ENCODE measurements around the gene SPINT1. TPM values are rescaled to one million over a fixed set of nuclear protein-coding genes. Genes with fewer than 3 reads are reported as not detected.

SPINT1 gene
- total RNA-seq, 2 experiments from 2014 or later: 8.5 to 8.9 TPM

DNA sequence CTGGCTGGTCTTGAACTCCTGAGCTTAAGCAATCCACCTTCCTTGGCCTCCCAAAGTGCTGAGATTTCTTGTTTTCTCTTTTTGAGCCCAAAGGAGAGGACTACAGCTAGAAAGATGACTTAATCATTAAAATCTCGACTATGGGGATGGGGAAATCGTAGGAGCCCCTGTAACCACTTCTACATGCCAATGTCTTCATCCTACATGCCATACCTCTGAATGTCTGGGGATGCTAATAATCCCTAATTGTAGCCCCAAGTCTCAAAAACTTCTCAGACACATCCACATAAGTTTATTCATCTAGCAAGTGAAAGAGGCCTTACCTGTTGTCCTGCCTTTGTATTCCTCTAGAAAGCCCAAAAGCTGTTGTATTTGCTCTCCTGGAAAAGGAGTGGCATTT is 33.8 kb downstream of the SPINT1 start:
- ATAC-seq (no peak), DNase-seq (no peak)
- H3K27ac Mint-ChIP-seq: no peak overlapping the region
- H3K36me3 Mint-ChIP-seq (ENCODE audit: low read depth): no peaks in the 10 kb centered on the region
- peaks cover 18% of the 10 kb centered on the region for H3K4me1 Mint-ChIP-seq
- intact Hi-C loops (cut with DNase I, micrococcal nuclease): no loop called here
- ChIA-PET CTCF (interaction anchor here (0.9 to 2.1 kb wide), 4 partner anchors 8 to 63 kb away, joined by 3 to 10 read pairs (median 3); partner anchors contain the start of gene VPS18), POLR2A (interaction anchor here (0.8 kb wide), 1 partner anchor 20 kb away, joined by 4 read pairs; no protein-coding TSS in a partner anchor)
- no peak overlapping the region for H3K4me3 Mint-ChIP-seq
- H3K9me3 Mint-ChIP-seq (ENCODE audit: low read depth): no peaks in the 10 kb centered on the region
- H3K27me3 Mint-ChIP-seq: peaks cover 3% of the 10 kb centered on the region

DNA sequence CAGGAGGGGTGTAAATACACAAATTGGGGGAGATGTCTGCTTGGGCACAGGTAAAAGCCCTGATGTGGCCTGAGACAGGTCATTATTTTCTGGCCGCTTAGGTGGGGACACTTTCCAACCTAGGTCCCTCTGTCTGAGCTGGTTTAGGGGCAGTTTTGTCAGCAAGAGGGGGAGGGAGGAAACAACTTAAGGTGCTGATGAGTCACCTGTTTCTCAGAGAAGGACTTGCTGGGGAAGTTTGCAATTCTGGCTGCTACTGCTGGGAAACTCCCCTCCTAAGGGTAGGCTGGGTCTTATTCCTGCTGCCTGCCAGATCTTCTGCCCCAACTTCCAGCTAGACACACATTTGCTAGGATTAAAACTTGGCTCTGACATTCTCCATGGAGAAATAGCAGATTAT is 34.9 kb downstream of the SPINT1 start:
- intact Hi-C loops (cut with DNase I, micrococcal nuclease): loop anchor here in 1 of 2 experiments (1.0 kb wide), 1 partner anchor 16 kb away; the partner anchor contains the start of gene VPS18
- CTCF ChIA-PET: interaction anchor here (0.5 to 1.5 kb wide), 10 partner anchors 9 to 795 kb away, joined by 3 to 10 read pairs (median 4); partner anchors contain the start of gene VPS18
- H3K4me3 Mint-ChIP-seq: no peak overlapping the region
- no peak overlapping the region for H3K27ac Mint-ChIP-seq
- DNase-seq: peak; percentile 63
- peaks cover 3% of the 10 kb centered on the region for H3K27me3 Mint-ChIP-seq
- ATAC-seq: peak; percentile 98
- POLR2A ChIA-PET: no interaction called here
- H3K4me1 Mint-ChIP-seq: peaks cover 15% of the 10 kb centered on the region
- no peaks in the 10 kb centered on the region for H3K36me3 Mint-ChIP-seq (ENCODE audit: low read depth)
- H3K9me3 Mint-ChIP-seq (ENCODE audit: low read depth): no peaks in the 10 kb centered on the region

DNA sequence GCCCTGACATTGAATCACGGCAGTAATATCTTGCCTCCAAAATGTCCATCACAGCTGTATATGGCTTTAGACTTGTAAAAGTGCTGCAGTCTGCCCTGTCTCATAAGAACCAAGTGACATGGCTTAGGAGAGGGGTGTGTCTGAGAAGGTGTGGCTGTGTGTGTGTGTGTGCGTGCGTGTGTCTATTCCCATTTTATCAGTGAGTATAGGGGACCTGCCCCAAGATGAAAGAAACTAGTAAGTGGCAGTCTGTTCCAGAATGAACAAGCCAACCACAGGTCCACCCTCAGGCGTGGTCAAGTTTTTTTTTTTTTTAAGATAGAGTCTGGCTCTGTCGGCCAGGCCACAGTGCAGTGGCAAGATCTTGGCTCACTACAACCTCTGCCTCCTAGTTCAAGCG is 35.8 kb downstream of the SPINT1 start:
- Mint-ChIP-seq H3K36me3 (ENCODE audit: low read depth) (no peaks in the 10 kb centered on the region), H3K27ac (no peak overlapping the region), H3K4me3 (no peak overlapping the region), H3K4me1 (peaks cover 14% of the 10 kb centered on the region), H3K9me3 (ENCODE audit: low read depth) (no peaks in the 10 kb centered on the region), H3K27me3 (peaks cover under 1% of the 10 kb centered on the region)
- intact Hi-C loops (cut with DNase I, micrococcal nuclease): loop anchor here in 1 of 2 experiments (1.0 kb wide), 1 partner anchor 15 kb away; the partner anchor contains the start of gene VPS18
- ATAC-seq: no peak
- DNase-seq: no peak
- ChIA-PET POLR2A (no interaction called here), CTCF (interaction anchor here (1.4 to 1.5 kb wide), 3 partner anchors 11 to 15 kb away, joined by 4 to 10 read pairs (median 6); partner anchors contain the start of gene VPS18)

DNA sequence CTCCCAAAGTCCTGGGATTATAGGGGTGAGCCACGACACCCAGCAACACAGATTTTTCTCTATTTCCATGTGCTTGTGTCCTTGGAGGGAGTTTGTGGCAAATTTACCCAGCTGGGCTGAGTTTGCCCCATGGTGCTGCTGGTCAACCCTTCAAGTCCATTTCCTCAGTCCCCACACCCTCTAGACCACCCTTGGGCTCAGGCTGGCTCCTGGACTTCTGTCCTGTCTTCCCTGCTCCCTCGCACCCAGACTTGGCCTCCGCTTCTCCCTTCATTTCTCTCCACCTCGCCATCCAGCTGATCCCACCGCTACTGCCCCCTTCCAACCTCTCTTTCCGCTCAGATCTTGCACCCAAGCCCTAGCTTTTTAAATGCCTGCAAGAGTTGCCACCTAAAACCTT is 37.5 kb downstream of the SPINT1 start:
- ChIA-PET CTCF (interaction anchor here (0.7 to 2.5 kb wide), 6 partner anchors 11 to 301 kb away, joined by 3 to 11 read pairs (median 4); partner anchors contain the start of gene VPS18), POLR2A (no interaction called here)
- DNase-seq: no peak
- no peaks in the 10 kb centered on the region for H3K27me3 Mint-ChIP-seq
- ATAC-seq: no peak
- no peak overlapping the region for H3K27ac Mint-ChIP-seq
- no peak overlapping the region for H3K4me3 Mint-ChIP-seq
- intact Hi-C loops (cut with DNase I, micrococcal nuclease): no loop called here
- H3K36me3 Mint-ChIP-seq (ENCODE audit: low read depth): no peaks in the 10 kb centered on the region
- H3K9me3 Mint-ChIP-seq (ENCODE audit: low read depth): no peaks in the 10 kb centered on the region
- H3K4me1 Mint-ChIP-seq: peaks cover 18% of the 10 kb centered on the region

DNA sequence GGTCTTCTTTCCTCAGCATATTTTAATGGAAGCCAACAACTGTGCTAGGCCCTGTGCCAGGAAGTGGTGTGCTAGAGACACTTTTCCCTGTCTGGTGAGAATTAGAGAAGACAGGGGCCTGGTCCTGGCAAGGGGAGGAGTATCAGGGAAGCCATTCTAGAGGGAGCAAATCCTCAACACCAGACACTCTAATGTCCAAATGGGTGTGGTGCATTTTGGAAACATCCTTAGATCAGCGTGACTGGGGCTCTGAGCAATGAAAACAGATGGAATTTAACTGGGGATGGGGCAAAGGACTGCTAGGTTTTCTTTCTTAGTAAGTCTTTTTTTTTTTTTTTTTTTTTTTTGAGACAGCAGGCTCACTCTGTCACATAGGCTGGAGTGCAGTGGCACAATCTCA is 42.7 kb downstream of the SPINT1 start:
- CTCF ChIA-PET: interaction anchor here (0.7 to 1.0 kb wide), 2 partner anchors 29 to 537 kb away, joined by 3 to 4 read pairs; no protein-coding TSS in a partner anchor
- no peak for DNase-seq
- POLR2A ChIA-PET: no interaction called here

DNA sequence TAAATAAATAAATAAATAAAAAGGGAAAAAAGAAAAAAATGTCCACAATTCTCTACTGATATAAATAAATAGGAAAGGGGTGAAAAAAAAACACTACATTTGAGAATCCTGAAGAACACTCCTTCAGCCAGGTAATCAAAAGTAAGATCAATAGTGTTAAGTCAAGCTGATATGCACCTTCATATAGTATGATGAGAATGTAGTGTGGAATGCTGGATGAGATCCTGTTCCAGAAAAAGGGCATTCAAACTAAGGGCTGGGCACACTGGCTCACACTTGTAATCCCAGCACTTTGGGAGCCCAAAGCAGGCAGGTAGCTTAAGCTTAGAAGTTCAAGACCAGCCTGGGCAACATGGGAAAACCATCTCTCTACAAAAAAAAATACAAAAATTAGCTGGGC is 45.3 kb downstream of the SPINT1 start:
- intact Hi-C loops (cut with DNase I, micrococcal nuclease): no loop called here
- H3K9me3 Mint-ChIP-seq (ENCODE audit: low read depth): no peaks in the 10 kb centered on the region
- H3K4me1 Mint-ChIP-seq: peaks cover 22% of the 10 kb centered on the region
- no peak overlapping the region for H3K4me3 Mint-ChIP-seq
- ChIA-PET POLR2A (no interaction called here), CTCF (interaction anchor here (0.8 to 5.8 kb wide), 3 partner anchors 32 to 261 kb away, joined by 3 to 150 read pairs (median 6); no protein-coding TSS in a partner anchor)
- no peak for ATAC-seq
- H3K27ac Mint-ChIP-seq: no peak overlapping the region
- no peak for DNase-seq
- no peaks in the 10 kb centered on the region for H3K27me3 Mint-ChIP-seq
- H3K36me3 Mint-ChIP-seq (ENCODE audit: low read depth): no peaks in the 10 kb centered on the region

More for the DNA sequence above, 42.7 kb downstream of the SPINT1 start:
- Mint-ChIP-seq H3K4me3 (no peak overlapping the region), H3K9me3 (ENCODE audit: low read depth) (no peaks in the 10 kb centered on the region), H3K36me3 (ENCODE audit: low read depth) (no peaks in the 10 kb centered on the region), H3K27me3 (no peaks in the 10 kb centered on the region), H3K27ac (no peak overlapping the region), H3K4me1 (peaks cover 12% of the 10 kb centered on the region)
- no peak for ATAC-seq
- intact Hi-C loops (cut with DNase I, micrococcal nuclease): no loop called here

DNA sequence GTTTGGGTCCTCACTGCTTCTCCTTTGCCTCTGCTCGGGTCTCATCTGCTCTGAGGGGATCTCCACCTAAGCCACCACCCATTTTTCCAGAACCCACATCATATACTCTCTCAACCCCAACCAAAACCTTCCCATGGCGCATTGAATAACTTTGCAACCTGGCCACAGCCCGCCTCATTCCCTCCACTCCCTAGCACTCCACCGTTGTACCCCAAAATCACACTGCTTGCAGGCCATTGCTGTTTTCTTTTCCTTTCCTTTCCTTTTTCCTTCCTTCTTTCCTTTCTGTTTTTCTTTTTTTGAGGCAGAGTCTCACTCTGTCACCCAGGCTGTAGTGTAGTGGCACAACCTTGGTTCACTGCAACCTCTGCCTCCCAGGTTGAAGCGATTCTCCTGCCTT is 47.3 kb downstream of the SPINT1 start:
- CTCF ChIA-PET: interaction anchor here (0.8 to 5.8 kb wide), 9 partner anchors 10 to 131 kb away, joined by 3 to 150 read pairs (median 9); partner anchors contain the start of gene RHOV
- intact Hi-C loops (cut with DNase I, micrococcal nuclease): loop anchor here in 1 of 2 experiments (10.0 kb wide), 1 partner anchor 146 kb away; no protein-coding TSS in a partner anchor
- ATAC-seq (no peak), DNase-seq (no peak)
- no peak overlapping the region for H3K27ac Mint-ChIP-seq
- H3K4me3 Mint-ChIP-seq: no peak overlapping the region
- peaks cover 28% of the 10 kb centered on the region for H3K4me1 Mint-ChIP-seq
- no peaks in the 10 kb centered on the region for H3K27me3 Mint-ChIP-seq
- no peaks in the 10 kb centered on the region for H3K9me3 Mint-ChIP-seq (ENCODE audit: low read depth)
- POLR2A ChIA-PET: no interaction called here
- H3K36me3 Mint-ChIP-seq (ENCODE audit: low read depth): no peaks in the 10 kb centered on the region

DNA sequence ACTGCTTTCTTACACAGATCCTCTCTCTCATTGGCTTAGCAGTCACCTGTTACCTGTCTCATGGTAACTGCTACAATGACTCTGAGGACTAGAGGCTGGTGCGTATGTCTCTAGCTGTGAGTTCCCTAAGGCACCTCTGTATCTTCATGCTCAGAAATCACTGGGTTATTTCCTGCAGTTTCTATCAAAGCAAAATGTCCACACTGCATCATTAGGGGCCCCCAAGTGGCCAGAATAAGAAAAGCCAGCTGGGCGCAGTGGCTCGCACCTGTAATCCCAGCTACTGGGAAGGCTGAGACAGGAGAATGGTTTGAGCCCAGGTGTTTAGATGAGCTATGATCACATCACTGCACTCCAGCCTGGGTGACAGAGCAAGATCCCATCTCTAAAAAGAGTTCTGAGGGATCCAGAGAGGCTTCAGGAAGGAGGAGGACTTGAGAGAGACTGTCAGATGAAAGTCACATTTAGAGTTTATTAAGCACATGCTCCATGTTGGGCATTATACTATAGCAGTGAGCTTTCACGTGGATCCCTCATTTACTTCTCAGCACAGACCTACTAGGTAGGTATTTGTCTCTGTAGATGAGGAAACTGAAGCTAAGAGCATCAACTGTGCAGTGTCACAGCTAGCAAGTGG is 48.1 kb downstream of the SPINT1 start:
- Mint-ChIP-seq H3K4me1 (peaks cover 29% of the 10 kb centered on the region), H3K36me3 (ENCODE audit: low read depth) (no peaks in the 10 kb centered on the region), H3K4me3 (no peak overlapping the region), H3K27me3 (no peaks in the 10 kb centered on the region), H3K9me3 (ENCODE audit: low read depth) (no peaks in the 10 kb centered on the region), H3K27ac (no peak overlapping the region)
- POLR2A ChIA-PET: interaction anchor here (0.8 kb wide), 1 partner anchor 33 kb away, joined by 4 read pairs; no protein-coding TSS in a partner anchor
- CTCF ChIA-PET: interaction anchor here (0.6 to 5.8 kb wide), 21 partner anchors 11 to 570 kb away, joined by 3 to 150 read pairs (median 4); partner anchors contain the start of genes CHP1, EXD1 and RHOV
- DNase-seq (peak; percentile 54), ATAC-seq (no peak)
- intact Hi-C loops (cut with DNase I, micrococcal nuclease): loop anchor here in 1 of 2 experiments (10.0 kb wide), 1 partner anchor 147 kb away; no protein-coding TSS in a partner anchor

DNA sequence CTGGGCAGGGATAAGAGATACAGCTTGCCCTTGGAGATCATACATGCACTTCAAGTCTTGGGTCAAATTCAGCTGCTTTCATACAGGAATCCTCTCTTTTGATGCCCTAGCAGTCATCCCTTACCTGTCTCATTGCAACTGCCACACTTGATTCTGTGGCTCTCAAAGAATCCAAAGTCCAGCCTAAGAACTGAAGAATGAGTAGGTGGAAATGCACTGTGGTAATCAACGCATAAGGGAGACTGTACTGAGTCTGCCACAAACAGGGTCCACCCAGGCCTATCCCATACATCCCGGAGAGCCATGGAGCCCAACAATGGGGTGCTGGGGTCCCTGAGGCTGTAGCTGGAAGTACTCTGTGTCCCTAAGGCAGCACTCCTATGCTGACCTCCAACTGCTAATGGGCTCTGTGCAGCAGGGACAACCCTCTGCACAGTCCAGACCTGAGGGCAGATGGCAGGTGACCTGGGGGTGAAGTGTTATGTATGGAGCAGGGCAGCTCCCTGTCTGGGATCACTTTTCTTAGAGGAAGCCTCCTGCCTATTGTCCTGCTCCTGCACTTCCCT is 48.7 kb downstream of the SPINT1 start:
- H3K27ac Mint-ChIP-seq: no peak overlapping the region
- ATAC-seq: no peak
- H3K4me1 Mint-ChIP-seq: peaks cover 29% of the 10 kb centered on the region
- intact Hi-C loops (cut with DNase I, micrococcal nuclease): loop anchor here in 1 of 2 experiments (10.0 kb wide), 1 partner anchor 148 kb away; no protein-coding TSS in a partner anchor
- peaks cover 3% of the 10 kb centered on the region for H3K36me3 Mint-ChIP-seq (ENCODE audit: low read depth)
- no peak for DNase-seq
- no peaks in the 10 kb centered on the region for H3K9me3 Mint-ChIP-seq (ENCODE audit: low read depth)
- H3K27me3 Mint-ChIP-seq: no peaks in the 10 kb centered on the region
- no peak overlapping the region for H3K4me3 Mint-ChIP-seq
- CTCF ChIA-PET: interaction anchor here (0.6 to 5.8 kb wide), 19 partner anchors 11 to 373 kb away, joined by 3 to 150 read pairs (median 5); partner anchors contain the start of genes CHP1, EXD1 and RHOV
- POLR2A ChIA-PET: interaction anchor here (0.8 kb wide), 1 partner anchor 33 kb away, joined by 4 read pairs; no protein-coding TSS in a partner anchor

DNA sequence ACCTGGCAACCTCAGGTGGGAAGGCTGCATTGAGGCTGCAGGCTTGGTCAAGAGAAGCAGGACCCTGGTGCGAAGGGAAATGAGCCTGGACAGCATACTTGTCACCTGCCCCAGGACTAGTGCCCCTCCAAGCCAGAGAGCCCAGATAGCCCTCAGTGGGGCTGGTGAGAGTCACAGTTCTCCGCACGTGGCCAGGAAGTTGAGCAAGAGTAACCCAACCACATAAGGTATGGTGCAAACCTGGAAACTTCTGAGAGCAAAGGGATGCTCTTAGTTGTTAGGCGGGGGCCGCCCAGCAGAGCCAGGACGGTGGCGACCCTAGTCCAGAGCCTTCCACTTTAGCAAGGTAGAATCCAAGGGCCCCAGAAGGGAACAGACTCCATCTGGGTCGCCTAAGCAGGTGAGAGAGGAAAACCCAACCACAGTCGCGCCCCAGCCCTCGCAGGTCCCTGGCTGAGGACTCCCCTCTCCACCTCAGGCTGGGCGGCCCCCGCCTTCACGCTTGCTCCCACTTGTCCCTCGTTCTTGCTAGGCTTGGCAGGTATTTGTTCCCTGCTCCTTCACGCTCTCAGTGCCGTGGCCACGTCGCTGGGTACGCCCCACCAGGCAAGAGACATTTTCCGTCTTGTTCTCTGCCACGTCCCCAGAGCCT is 49.3 kb downstream of the SPINT1 start:
- H3K27me3 Mint-ChIP-seq: no peaks in the 10 kb centered on the region
- no peak overlapping the region for H3K4me3 Mint-ChIP-seq
- peaks cover 29% of the 10 kb centered on the region for H3K4me1 Mint-ChIP-seq
- H3K9me3 Mint-ChIP-seq (ENCODE audit: low read depth): no peaks in the 10 kb centered on the region
- intact Hi-C loops (cut with DNase I, micrococcal nuclease): loop anchor here in 1 of 2 experiments (10.0 kb wide), 1 partner anchor 148 kb away; no protein-coding TSS in a partner anchor
- no peak for DNase-seq
- POLR2A ChIA-PET: interaction anchor here (0.8 to 2.4 kb wide), 2 partner anchors 34 to 35 kb away, joined by 4 to 19 read pairs; no protein-coding TSS in a partner anchor
- peak overlapping the region; percentile 86 for H3K27ac Mint-ChIP-seq
- peaks cover 6% of the 10 kb centered on the region for H3K36me3 Mint-ChIP-seq (ENCODE audit: low read depth)
- CTCF ChIA-PET: interaction anchor here (0.5 to 8.0 kb wide), 19 partner anchors 8 to 709 kb away, joined by 3 to 268 read pairs (median 10); partner anchors contain the start of genes C15orf62, RAD51 and RHOV
- ATAC-seq: no peak

All from activated CD4-positive, alpha-beta T cell treated with anti-CD3 and anti-CD28 coated beads for 36 hours (primary cell).